ENCODE data around the gene MPG. TPM values are rescaled to one million over a fixed set of nuclear protein-coding genes. Genes with fewer than 3 reads are reported as not detected.

Gene MPG
- total RNA-seq, 2 experiments from 2014 or later = 58.1 to 119 TPM

GRCh38 chr16:41439-42068 is 36.5 kb upstream of the MPG start:
- no peak for DNase-seq (ENCODE audit: low spot score)
- no peak overlapping the region for H3K27ac ChIP-seq (ENCODE audit: low read depth, low read length, poor library complexity, severe bottlenecking)
- POLR2A ChIA-PET = no interaction called here
- no peak overlapping the region for H2AFZ ChIP-seq (ENCODE audit: low read length)
- H3K9me2 ChIP-seq (ENCODE audit: insufficient read depth, low read length) = no peaks in the 10 kb centered on the region
- no peak overlapping the region for H3K4me2 ChIP-seq (ENCODE audit: low read length)
- H3K36me3 ChIP-seq (ENCODE audit: insufficient read depth, low read length) = peaks cover 89% of the 10 kb centered on the region
- peaks cover 18% of the 10 kb centered on the region; the same call in 1 of the 2 replicates for H3K79me2 ChIP-seq (ENCODE audit: insufficient read depth, low read depth, low read length)
- no peak overlapping the region for H3K4me3 ChIP-seq (ENCODE audit: low read depth, low read length, poor library complexity, severe bottlenecking)
- TF ChIP-seq CTCF (conservative IDR thresholded peaks at IDR 0.05; ENCODE audit: low read length) (no peak), EZH2phosphoT487 (IDR thresholded peaks at IDR 0.05; ENCODE audit: borderline replicate concordance, low read depth, low read length) (no peak)
- CTCF ChIA-PET (ENCODE audit: unreplicated experiment) = no interaction called here
- BruUV-seq (replicated peaks) = no TSS peak
- no peaks in the 10 kb centered on the region for H3K9me3 ChIP-seq (ENCODE audit: low read length)
- intact Hi-C loops (cut with micrococcal nuclease; ENCODE audit: unreplicated experiment) = no loop called here
- peaks cover 19% of the 10 kb centered on the region for H3K4me1 ChIP-seq (ENCODE audit: insufficient read depth, low read length, poor library complexity, severe bottlenecking)
- peaks cover 12% of the 10 kb centered on the region; the same call in 1 of the 2 replicates for H4K20me1 ChIP-seq (ENCODE audit: insufficient read depth, low read length)

- intact Hi-C loops (cut with micrococcal nuclease; ENCODE audit: unreplicated experiment) = no loop called here
- Histone ChIP-seq H3K27ac (ENCODE audit: low read depth, low read length, poor library complexity, severe bottlenecking) (no peak overlapping the region), H3K4me3 (ENCODE audit: low read depth, low read length, poor library complexity, severe bottlenecking) (no peak overlapping the region), H3K4me2 (ENCODE audit: low read length) (no peak overlapping the region), H4K20me1 (ENCODE audit: insufficient read depth, low read length) (peaks cover 12% of the 10 kb centered on the region; the same call in 1 of the 2 replicates), H3K36me3 (ENCODE audit: insufficient read depth, low read length) (peaks cover 91% of the 10 kb centered on the region), H3K9me3 (ENCODE audit: low read length) (no peaks in the 10 kb centered on the region), H3K4me1 (ENCODE audit: insufficient read depth, low read length, poor library complexity, severe bottlenecking) (peaks cover 19% of the 10 kb centered on the region), H3K79me2 (ENCODE audit: insufficient read depth, low read depth, low read length) (peaks cover 23% of the 10 kb centered on the region; the same call in 1 of the 2 replicates), H3K9me2 (ENCODE audit: insufficient read depth, low read length) (no peaks in the 10 kb centered on the region), H2AFZ (ENCODE audit: low read length) (no peak overlapping the region)
- no TSS peak for BruUV-seq (replicated peaks)
- TF ChIP-seq EZH2phosphoT487 (IDR thresholded peaks at IDR 0.05; ENCODE audit: borderline replicate concordance, low read depth, low read length) (no peak), CTCF (conservative IDR thresholded peaks at IDR 0.05; ENCODE audit: low read length) (no peak)
- ChIA-PET CTCF (ENCODE audit: unreplicated experiment) (no interaction called here), POLR2A (no interaction called here)
- no peak for DNase-seq (ENCODE audit: low spot score)
These were observed 36.0 kb upstream of the MPG start for GRCh38 chr16:42069-42457.

GRCh38 chr16:42691-43090 is 35.3 kb upstream of the MPG start:
- no peaks in the 10 kb centered on the region for H3K9me2 ChIP-seq (ENCODE audit: insufficient read depth, low read length)
- no peaks in the 10 kb centered on the region for H3K9me3 ChIP-seq (ENCODE audit: low read length)
- POLR2A ChIA-PET = no interaction called here
- H3K4me2 ChIP-seq (ENCODE audit: low read length) = no peak overlapping the region
- CTCF ChIA-PET (ENCODE audit: unreplicated experiment) = no interaction called here
- peaks cover 26% of the 10 kb centered on the region; the same call in 1 of the 2 replicates for H3K79me2 ChIP-seq (ENCODE audit: insufficient read depth, low read depth, low read length)
- intact Hi-C loops (cut with micrococcal nuclease; ENCODE audit: unreplicated experiment) = no loop called here
- H2AFZ ChIP-seq (ENCODE audit: low read length) = no peak overlapping the region
- peaks cover 19% of the 10 kb centered on the region for H3K4me1 ChIP-seq (ENCODE audit: insufficient read depth, low read length, poor library complexity, severe bottlenecking)
- no peak for DNase-seq (ENCODE audit: low spot score)
- H3K4me3 ChIP-seq (ENCODE audit: low read depth, low read length, poor library complexity, severe bottlenecking) = no peak overlapping the region
- H3K36me3 ChIP-seq (ENCODE audit: insufficient read depth, low read length) = peaks cover 90% of the 10 kb centered on the region
- H3K27ac ChIP-seq (ENCODE audit: low read depth, low read length, poor library complexity, severe bottlenecking) = no peak overlapping the region
- TF ChIP-seq EZH2phosphoT487 (IDR thresholded peaks at IDR 0.05; ENCODE audit: borderline replicate concordance, low read depth, low read length) (no peak), CTCF (conservative IDR thresholded peaks at IDR 0.05; ENCODE audit: low read length) (no peak)
- H4K20me1 ChIP-seq (ENCODE audit: insufficient read depth, low read length) = peaks cover 12% of the 10 kb centered on the region; the same call in 1 of the 2 replicates
- BruUV-seq (replicated peaks) = no TSS peak
